ENCODE data around the gene CIROP.
A peak's percentile ranks its signal among the peaks of the same experiment; 100 is the strongest.

CIROP gene

GRCh38 chr14:23130871-23131270 lies 26.1 kb upstream of the CIROP start:
- DNase-seq = no peak

GRCh38 chr14:23129759-23130316 lies 25.0 kb upstream of the CIROP start:
- DNase-seq = no peak

- no peak for DNase-seq
These were observed 24.4 kb upstream of the CIROP start for GRCh38 chr14:23128969-23129758.

GRCh38 chr14:23127861-23128260 lies 23.1 kb upstream of the CIROP start:
- DNase-seq = no peak

GRCh38 chr14:23126548-23127278 lies 21.9 kb upstream of the CIROP start:
- no peak for DNase-seq

- DNase-seq = no peak
These were observed 21.2 kb upstream of the CIROP start for GRCh38 chr14:23125933-23126524.

- DNase-seq = no peak
These were observed 20.2 kb upstream of the CIROP start for GRCh38 chr14:23125011-23125410.

GRCh38 chr14:23124337-23124954 lies 19.7 kb upstream of the CIROP start:
- DNase-seq = no peak

GRCh38 chr14:23123419-23123818 lies 18.6 kb upstream of the CIROP start:
- DNase-seq = peak; percentile 30

- no peak for DNase-seq
These were observed 17.3 kb upstream of the CIROP start for GRCh38 chr14:23122086-23122485.

- DNase-seq = no peak
These were observed 16.6 kb upstream of the CIROP start for GRCh38 chr14:23121361-23121771.

GRCh38 chr14:23120541-23121251 lies 15.9 kb upstream of the CIROP start:
- DNase-seq = peak; percentile 81

GRCh38 chr14:23119363-23120327 lies 14.9 kb upstream of the CIROP start:
- DNase-seq = no peak

GRCh38 chr14:23118506-23119362 lies 13.9 kb upstream of the CIROP start, which contains the start of gene CEBPE:
Gene CEBPE, minus strand, starts transcription at chr14:23119255. Its CDS starts 164 bp downstream, at chr14:23119091.
- no peak for DNase-seq

GRCh38 chr14:23117371-23118020 lies 12.7 kb upstream of the CIROP start:
- no peak for DNase-seq

- no peak for DNase-seq
These were observed 11.1 kb upstream of the CIROP start for GRCh38 chr14:23115918-23116317.

- peak; percentile 15 for DNase-seq
These were observed 10.4 kb upstream of the CIROP start for GRCh38 chr14:23115039-23115731.

GRCh38 chr14:23114669-23115038 lies 9.9 kb upstream of the CIROP start:
- no peak for DNase-seq

- DNase-seq = no peak
These were observed 9.3 kb upstream of the CIROP start for GRCh38 chr14:23114120-23114458.

All from NCI-H146 (cell line).